Measurements from ENCODE around the gene GALNT13.

GALNT13 gene

GRCh38 chr2:154046493-154046892 is 174.8 kb downstream of the GALNT13 start:
- H3K4me3 ChIP-seq (ENCODE audit: low read length): no peak overlapping the region
- no peak for TF ChIP-seq CTCF (conservative IDR thresholded peaks at IDR 0.05; ENCODE audit: low read depth, low read length)
- DNase-seq (ENCODE audit: low read depth): no peak

GRCh38 chr2:154048905-154049304 is 177.2 kb downstream of the GALNT13 start:
- DNase-seq (ENCODE audit: low read depth): no peak
- no peak for TF ChIP-seq CTCF (conservative IDR thresholded peaks at IDR 0.05; ENCODE audit: low read depth, low read length)
- H3K4me3 ChIP-seq (ENCODE audit: low read length): no peak overlapping the region

- no peak for TF ChIP-seq CTCF (conservative IDR thresholded peaks at IDR 0.05; ENCODE audit: low read depth, low read length)
- DNase-seq (ENCODE audit: low read depth): peak; percentile 34
- no peak overlapping the region for H3K4me3 ChIP-seq (ENCODE audit: low read length)
These were observed 177.8 kb downstream of the GALNT13 start for GRCh38 chr2:154049561-154049960.

GRCh38 chr2:154067124-154067523 is 195.4 kb downstream of the GALNT13 start:
- no peak for DNase-seq (ENCODE audit: low read depth)
- no peak overlapping the region for H3K4me3 ChIP-seq (ENCODE audit: low read length)
- TF ChIP-seq CTCF (conservative IDR thresholded peaks at IDR 0.05; ENCODE audit: low read depth, low read length): no peak

- TF ChIP-seq CTCF (conservative IDR thresholded peaks at IDR 0.05; ENCODE audit: low read depth, low read length): no peak
- DNase-seq (ENCODE audit: low read depth): no peak
- H3K4me3 ChIP-seq (ENCODE audit: low read length): no peak overlapping the region
These were observed 207.2 kb downstream of the GALNT13 start for GRCh38 chr2:154078926-154079325.

GRCh38 chr2:154092571-154092970 is 220.8 kb downstream of the GALNT13 start:
- H3K4me3 ChIP-seq (ENCODE audit: low read length): no peak overlapping the region
- no peak for TF ChIP-seq CTCF (conservative IDR thresholded peaks at IDR 0.05; ENCODE audit: low read depth, low read length)
- DNase-seq (ENCODE audit: low read depth): no peak

GRCh38 chr2:154093856-154094255 is 222.1 kb downstream of the GALNT13 start:
- TF ChIP-seq CTCF (conservative IDR thresholded peaks at IDR 0.05; ENCODE audit: low read depth, low read length): no peak
- no peak overlapping the region for H3K4me3 ChIP-seq (ENCODE audit: low read length)
- DNase-seq (ENCODE audit: low read depth): no peak
